Mucosa of stomach (tissue), 1 donor: ENCODE measurements around the gene CEP170B.
A peak's percentile ranks its signal among the peaks of the same experiment; 100 is the strongest.
"Not testable (repeated sequence)": the region's sequence is repeated elsewhere in the genome, so short reads cannot be mapped to it uniquely, and the experiment has no call there.

ENCODE experiments used
- H3K27me3 ChIP-seq: one replicate; pipeline ENCODE4 v1.7.0; 2013; ENCODE audit warnings: mild to moderate bottlenecking, low read length; ENCODE audit not compliant: control insufficient read depth, insufficient read depth
- H3K36me3 ChIP-seq: one replicate; pipeline ENCODE4 v1.7.0; 2013; ENCODE audit warnings: low read length; ENCODE audit not compliant: control insufficient read depth, insufficient read depth
- H3K4me1 ChIP-seq: one replicate; pipeline ENCODE4 v1.7.0; 2013; ENCODE audit warnings: mild to moderate bottlenecking, low read length; ENCODE audit not compliant: control insufficient read depth, insufficient read depth
- H3K4me3 ChIP-seq: one replicate; pipeline ENCODE4 v1.7.0; 2013; ENCODE audit warnings: low read length
- H3K9ac ChIP-seq: one replicate; pipeline ENCODE4 v1.7.0; 2013; ENCODE audit warnings: mild to moderate bottlenecking, low read length, moderate library complexity
- H3K9me3 ChIP-seq: one replicate; pipeline ENCODE4 v1.7.0; 2013; ENCODE audit warnings: mild to moderate bottlenecking, low read length, moderate library complexity; ENCODE audit not compliant: control insufficient read depth
- donor health status: Pancreatic carcinoma.

Gene CEP170B

DNA sequence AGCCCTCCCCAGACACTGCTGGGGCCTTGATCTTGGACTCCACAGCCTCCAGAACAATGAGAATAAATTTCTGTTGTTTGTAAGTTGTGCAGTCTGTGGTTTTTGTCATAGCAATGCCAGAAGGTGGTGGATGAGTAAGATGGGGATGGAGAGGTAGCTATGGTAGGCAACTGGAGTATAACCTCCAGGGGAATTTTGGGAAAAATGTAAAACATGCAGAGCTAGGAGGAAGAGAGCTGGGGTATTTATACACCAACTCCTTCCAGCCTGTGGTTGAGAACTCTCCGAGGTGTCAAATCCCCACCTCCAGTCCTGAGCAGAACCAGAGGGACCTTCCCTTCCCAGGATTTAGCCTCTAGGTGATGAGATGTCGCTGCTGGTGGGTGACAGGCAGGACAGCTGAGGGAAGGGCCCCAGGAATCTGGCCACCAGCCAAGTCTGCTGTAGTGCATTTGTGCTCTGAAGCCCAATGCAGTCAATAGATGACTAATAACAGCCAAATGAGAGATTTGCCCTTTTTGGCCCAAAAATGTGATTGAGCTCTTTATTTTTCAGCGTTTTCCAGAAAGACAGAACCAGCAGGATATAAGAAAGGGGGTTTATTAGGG, 19.1 kb upstream of the CEP170B start:
- peaks cover 59% of the 10 kb centered on the region for H3K27me3 ChIP-seq
- H3K4me3 ChIP-seq: no peak overlapping the region
- no peaks in the 10 kb centered on the region for H3K9me3 ChIP-seq
- H3K9ac ChIP-seq: no peak overlapping the region
- peaks cover 10% of the 10 kb centered on the region for H3K4me1 ChIP-seq
- H3K36me3 ChIP-seq: no peaks in the 10 kb centered on the region

DNA sequence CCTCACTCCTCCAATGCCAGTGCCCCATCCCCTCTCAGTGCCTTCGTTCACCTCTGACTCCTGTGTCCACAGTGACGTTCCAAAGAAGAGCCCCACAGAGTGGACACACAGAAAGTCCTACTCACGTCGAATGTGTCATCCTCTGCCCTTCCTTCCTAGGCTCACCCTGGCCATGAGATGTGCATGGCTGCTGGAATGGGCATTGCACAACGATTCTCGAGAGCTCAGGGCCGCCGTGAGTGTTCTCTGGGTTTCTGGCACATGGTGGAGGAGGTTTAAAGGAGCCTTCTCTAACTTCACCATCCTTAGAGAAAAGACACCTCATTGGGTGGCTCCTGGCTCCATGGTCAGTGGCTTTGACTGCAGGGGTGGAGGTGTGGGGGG, 12.8 kb upstream of the CEP170B start:
- H3K4me3 ChIP-seq: no peak overlapping the region
- no peaks in the 10 kb centered on the region for H3K36me3 ChIP-seq
- H3K9me3 ChIP-seq: no peaks in the 10 kb centered on the region
- H3K4me1 ChIP-seq: no peaks in the 10 kb centered on the region
- H3K27me3 ChIP-seq: peaks cover 25% of the 10 kb centered on the region
- no peak overlapping the region for H3K9ac ChIP-seq

DNA sequence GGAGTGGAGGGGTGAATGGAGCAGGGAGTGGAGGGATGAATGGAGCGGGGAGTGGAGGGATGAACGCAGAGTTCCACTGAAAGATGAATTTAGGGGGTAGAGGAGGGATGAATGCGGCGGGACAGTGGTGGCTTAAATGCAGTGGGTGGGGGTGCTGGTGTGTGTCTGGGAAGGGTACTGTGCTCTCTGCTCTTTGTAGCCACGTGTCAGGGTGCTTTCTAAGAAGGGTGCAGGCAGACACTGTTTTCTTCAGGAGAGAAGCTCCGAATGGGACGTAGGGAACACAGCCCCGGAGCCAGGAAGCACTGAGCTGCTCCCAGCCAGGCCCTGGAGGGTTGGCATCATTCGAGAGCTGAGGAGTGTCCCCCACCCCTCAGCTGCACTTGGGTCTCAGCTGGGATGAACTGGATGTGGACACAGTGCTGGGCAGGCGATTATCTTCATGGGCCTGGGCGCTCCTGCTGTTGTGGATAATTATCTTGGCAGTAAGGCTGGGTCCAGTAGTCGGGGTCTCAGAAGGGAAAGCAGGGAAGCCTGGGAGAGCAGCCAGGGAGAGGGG, 9.5 kb upstream of the CEP170B start:
- H3K9me3 ChIP-seq: no peaks in the 10 kb centered on the region
- H3K4me1 ChIP-seq: no peaks in the 10 kb centered on the region
- no peak overlapping the region for H3K9ac ChIP-seq
- H3K4me3 ChIP-seq: no peak overlapping the region
- H3K27me3 ChIP-seq: peaks cover 23% of the 10 kb centered on the region
- no peaks in the 10 kb centered on the region for H3K36me3 ChIP-seq

DNA sequence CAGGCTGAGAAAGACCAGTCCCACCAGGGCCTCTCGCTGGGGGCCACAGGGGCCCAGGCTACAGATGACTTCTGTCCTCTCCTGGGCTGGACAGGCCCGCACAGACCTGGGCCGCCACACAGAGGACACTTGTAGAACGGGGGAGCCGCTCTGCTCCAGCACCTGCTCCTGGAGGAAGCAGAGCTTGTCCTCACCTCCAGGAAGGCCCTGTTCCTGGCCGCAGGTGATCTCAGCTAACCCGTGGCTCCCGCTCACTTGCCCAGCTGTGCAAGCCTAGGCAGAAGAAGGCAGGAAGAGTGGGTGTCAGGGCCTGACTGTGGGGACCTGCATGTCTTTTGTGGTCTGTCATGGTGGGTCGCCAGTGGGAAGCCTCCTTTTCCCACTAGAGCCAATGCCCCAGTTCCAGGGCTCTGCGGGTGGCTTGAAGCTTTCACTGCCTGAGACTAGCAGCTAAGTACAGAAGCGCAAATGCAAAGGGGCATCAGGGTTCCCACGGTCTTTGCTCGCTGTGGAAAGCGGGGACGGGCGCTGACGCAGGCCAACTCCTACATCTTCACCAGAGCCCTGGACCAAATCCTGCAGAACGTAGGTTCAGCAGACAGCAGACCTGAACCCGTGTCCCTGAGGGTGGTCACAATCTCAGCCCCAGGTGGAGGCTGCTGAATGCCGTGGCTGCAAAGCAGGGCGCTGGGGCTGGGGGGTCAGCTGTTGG, 8.8 kb upstream of the CEP170B start:
- no peaks in the 10 kb centered on the region for H3K9me3 ChIP-seq
- H3K4me3 ChIP-seq: no peak overlapping the region
- no peaks in the 10 kb centered on the region for H3K36me3 ChIP-seq
- H3K27me3 ChIP-seq: peaks cover 23% of the 10 kb centered on the region
- no peaks in the 10 kb centered on the region for H3K4me1 ChIP-seq
- H3K9ac ChIP-seq: no peak overlapping the region

DNA sequence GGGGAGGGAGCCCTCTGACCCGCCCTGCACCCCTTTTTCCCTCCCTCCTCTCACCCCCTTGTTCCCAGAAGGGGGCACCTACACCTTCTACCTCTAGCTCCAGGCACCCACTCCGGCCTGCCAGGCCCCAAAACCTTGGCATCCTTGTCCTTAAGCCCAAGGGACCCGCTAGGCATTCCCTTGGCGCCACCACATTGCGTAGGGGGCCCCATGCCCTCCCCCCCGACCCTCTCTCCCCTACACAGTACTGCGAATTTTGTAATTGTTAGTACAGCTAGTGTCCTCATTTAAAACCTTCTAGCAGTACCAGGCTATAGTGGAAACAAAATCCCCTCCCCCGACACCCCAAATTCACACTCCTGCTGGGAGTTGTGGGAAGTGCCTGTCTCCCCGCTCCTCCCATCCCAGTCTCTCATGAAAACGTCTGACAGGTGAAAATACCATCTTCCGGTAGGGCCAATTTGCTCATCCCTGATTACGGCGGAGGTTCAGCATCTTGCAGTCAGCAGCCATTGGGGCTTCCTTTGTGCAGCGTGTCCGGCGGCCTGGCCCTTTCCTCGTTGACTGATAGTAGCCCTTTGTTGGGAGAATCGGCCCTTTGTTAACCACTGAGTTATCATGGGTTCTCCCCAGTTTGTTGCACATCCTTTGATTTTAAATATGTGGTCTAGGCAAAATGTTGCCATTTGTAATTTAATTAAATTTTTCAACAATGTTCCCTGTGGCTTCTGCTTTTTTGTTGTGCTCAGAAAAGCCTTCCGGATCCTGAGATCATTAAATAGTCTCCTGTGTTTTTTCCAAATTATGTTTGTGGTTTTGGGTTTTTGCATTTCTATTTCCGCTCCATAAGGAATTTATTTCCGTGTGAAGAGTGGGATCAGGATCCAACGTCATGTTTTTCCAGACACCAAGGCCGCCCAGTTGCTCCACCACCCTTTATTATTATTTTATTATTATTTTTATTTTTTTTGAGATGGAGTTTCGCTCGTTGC, 7.9 kb upstream of the CEP170B start:
- peaks cover 15% of the 10 kb centered on the region for H3K27me3 ChIP-seq
- no peaks in the 10 kb centered on the region for H3K36me3 ChIP-seq
- H3K9me3 ChIP-seq: no peaks in the 10 kb centered on the region
- H3K4me1 ChIP-seq: no peaks in the 10 kb centered on the region
- no peak overlapping the region for H3K4me3 ChIP-seq
- no peak overlapping the region for H3K9ac ChIP-seq

DNA sequence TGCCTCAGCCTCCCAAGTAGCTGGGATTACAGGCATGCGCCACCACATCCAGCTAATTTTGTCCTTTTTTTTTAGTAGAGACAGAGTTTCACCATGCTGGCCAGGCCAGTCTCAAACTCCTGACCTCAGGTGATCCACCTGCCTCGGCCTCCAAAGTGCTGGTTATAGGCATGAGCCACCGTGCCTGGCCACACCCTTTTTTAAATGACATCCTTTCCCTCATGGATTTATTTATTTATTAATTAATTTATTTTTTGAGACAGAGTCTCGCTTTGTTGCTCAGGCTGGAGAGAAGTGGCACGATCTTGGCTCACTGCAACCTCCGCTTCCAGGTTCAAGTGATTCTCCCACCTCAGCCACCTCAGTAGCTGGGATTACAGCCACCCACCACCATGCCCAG, 7.1 kb upstream of the CEP170B start:
- H3K9ac ChIP-seq, H3K36me3 ChIP-seq, H3K4me1 ChIP-seq, H3K9me3 ChIP-seq, H3K4me3 ChIP-seq: not testable (repeated sequence)
- H3K27me3 ChIP-seq: peaks cover 10% of the 10 kb centered on the region

DNA sequence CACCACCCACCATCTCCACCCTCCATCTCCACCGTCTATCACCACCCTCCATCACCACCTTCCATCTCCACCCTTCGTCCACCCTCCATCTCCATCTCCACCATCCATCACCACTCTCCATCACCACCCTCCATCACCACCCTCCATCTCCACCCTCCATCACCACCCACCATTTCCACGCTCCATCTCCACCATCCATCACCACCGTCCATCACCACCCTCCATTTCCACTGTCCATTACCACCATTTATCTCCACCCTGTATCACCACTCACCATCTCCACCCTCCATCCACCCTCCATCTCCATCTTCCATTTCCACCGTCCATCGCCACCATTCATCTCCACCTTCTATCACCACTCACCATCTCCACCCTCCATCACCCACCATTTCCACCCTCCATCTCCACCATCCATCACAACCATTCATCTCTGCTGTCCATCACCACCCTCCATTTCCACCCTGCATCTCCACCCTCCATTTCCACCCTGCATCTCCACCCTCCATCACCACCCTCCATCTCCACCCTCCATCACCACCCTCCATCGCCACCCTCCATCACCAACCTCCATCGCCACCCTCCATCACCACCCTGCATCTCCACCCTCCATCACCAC, 6.1 kb upstream of the CEP170B start:
- peaks cover 2% of the 10 kb centered on the region for H3K27me3 ChIP-seq
- H3K9me3 ChIP-seq: no peaks in the 10 kb centered on the region

DNA sequence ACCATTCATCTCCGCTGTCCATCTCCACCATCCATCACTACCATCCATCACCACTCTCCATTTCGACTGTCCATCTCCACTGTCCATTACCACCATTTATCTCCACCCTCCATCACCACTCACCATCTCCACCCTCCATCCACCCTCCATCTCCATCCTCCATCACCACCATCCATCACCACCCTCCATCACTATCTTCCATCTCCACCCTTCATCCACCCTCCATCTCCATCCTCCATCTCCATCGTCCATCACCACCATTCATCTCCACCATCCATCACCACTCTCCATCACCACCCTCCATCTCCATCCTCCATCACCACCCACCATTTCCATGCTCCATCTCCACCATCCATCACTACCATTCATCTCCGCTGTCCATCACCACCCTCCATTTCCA, 5.2 kb upstream of the CEP170B start:
- Histone ChIP-seq H3K9ac (no peak overlapping the region), H3K36me3 (no peaks in the 10 kb centered on the region), H3K4me1 (peaks cover 12% of the 10 kb centered on the region), H3K27me3 (no peaks in the 10 kb centered on the region), H3K9me3 (no peaks in the 10 kb centered on the region), H3K4me3 (no peak overlapping the region)

More for the DNA sequence above, 6.1 kb upstream of the CEP170B start:
- no peak overlapping the region for H3K4me3 ChIP-seq
- peaks cover 12% of the 10 kb centered on the region for H3K4me1 ChIP-seq
- H3K9ac ChIP-seq: no peak overlapping the region
- no peaks in the 10 kb centered on the region for H3K36me3 ChIP-seq

DNA sequence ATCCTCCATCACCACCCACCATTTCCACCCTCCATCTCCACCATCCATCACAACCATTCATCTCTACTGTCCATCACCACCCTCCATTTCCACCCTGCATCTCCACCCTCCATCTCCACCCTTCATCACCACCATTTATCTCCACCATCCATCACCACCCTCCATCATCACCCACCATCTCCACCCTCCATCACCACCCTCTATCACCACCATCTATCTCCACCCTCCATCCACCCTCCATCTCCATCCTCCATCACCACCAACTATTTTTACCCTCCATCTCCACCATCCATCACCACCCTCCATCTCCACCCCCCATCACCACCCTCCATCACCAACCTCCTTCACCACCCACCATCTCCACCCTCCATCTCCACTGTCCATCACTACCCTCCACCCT, 4.7 kb upstream of the CEP170B start:
- H3K36me3 ChIP-seq: no peaks in the 10 kb centered on the region
- H3K4me1 ChIP-seq: peaks cover 12% of the 10 kb centered on the region
- H3K27me3 ChIP-seq: no peaks in the 10 kb centered on the region
- no peaks in the 10 kb centered on the region for H3K9me3 ChIP-seq
- H3K4me3 ChIP-seq: no peak overlapping the region
- no peak overlapping the region for H3K9ac ChIP-seq

DNA sequence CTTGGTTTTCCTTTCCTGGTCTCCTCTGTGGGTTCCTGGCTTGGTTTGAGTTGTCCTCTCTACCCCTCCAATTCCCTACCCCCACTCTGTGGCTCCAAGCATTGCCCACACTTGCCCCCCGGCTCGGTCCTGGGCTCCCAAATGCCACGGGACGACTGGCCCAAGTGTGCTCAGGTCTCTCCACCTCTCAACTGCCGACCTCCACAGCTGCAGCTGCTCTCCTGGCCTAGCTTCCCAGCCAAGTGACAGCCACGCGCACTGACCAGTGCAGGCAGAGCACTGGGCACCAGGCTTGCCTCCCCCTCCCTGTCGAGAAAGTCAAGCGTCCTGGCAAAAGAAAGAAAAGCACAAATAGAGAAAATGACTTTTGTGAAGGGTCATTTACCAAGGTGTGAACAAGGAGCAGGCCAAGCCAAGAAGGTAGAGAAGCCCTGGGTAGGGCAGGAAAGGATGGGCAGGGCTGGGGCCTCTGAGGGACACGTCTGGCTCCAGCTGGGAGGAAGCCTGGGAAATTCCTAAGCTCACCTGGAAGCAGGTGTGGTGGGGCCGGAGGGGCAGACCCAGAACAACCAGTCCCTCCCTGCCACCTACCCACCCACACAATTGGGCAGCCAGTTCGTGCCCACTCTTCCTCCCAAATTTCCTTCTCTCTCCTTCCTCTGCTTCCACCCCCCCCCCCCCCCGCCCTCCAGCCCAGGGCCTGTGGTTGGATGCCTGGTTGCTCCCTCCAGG, 1.8 kb upstream of the CEP170B start:
- Histone ChIP-seq H3K9ac (peak overlapping the region; percentile 58), H3K4me3 (peak overlapping the region; percentile 40), H3K9me3 (no peaks in the 10 kb centered on the region), H3K27me3 (no peaks in the 10 kb centered on the region), H3K36me3 (no peaks in the 10 kb centered on the region), H3K4me1 (peaks cover 32% of the 10 kb centered on the region)

DNA sequence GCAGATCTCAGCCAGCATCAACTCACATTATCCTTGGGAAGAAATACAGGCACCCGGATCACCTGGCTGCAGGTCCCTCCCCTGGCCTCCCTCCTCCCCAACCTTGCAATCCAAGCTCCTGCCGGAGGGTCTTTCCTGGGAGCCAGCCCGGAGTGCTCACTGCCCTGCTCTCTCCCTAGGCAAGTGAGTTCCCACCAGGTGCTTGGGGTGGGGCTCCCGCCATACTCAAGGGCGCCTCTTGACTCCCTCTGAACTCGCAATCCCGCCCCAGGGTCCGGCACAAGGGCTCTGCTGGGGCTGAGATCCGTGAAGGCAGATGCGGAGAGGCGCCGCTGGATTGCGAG, 1.2 kb upstream of the CEP170B start:
- H3K4me1 ChIP-seq: peaks cover 32% of the 10 kb centered on the region
- H3K27me3 ChIP-seq: no peaks in the 10 kb centered on the region
- peak overlapping the region; percentile 40 for H3K4me3 ChIP-seq
- H3K36me3 ChIP-seq: no peaks in the 10 kb centered on the region
- peak overlapping the region; percentile 58 for H3K9ac ChIP-seq
- no peaks in the 10 kb centered on the region for H3K9me3 ChIP-seq
